ENCODE results near the gene CCDC117.
A peak's percentile ranks its signal among the peaks of the same experiment; 100 is the strongest.
"Not testable (repeated sequence)": the region's sequence is repeated elsewhere in the genome, so short reads cannot be mapped to it uniquely, and the experiment has no call there.

CCDC117 gene

GRCh38 chr22:28772633-28773460, at the start of gene CCDC117:
Gene CCDC117 (plus strand): TSS chr22:28772695. CDS start chr22:28772850, 155 bp downstream.
- peak; percentile 47 for DNase-seq

- no peak for DNase-seq
These were observed 44.5 kb upstream of the CCDC117 start for GRCh38 chr22:28728002-28728401.

- DNase-seq: no peak
These were observed 43.7 kb upstream of the CCDC117 start for GRCh38 chr22:28728621-28729313.

- no peak for DNase-seq
These were observed 42.3 kb upstream of the CCDC117 start for GRCh38 chr22:28730179-28730578.

GRCh38 chr22:28734393-28734792, 38.1 kb upstream of the CCDC117 start:
- DNase-seq: no peak

GRCh38 chr22:28736301-28737155, 36.0 kb upstream of the CCDC117 start:
- DNase-seq: no peak

GRCh38 chr22:28737701-28738100, 34.8 kb upstream of the CCDC117 start:
- DNase-seq: no peak

GRCh38 chr22:28738876-28739275, 33.6 kb upstream of the CCDC117 start:
- DNase-seq: not testable (repeated sequence)

GRCh38 chr22:28741200-28741784, 31.2 kb upstream of the CCDC117 start:
- DNase-seq: no peak

GRCh38 chr22:28741785-28742561, 30.5 kb upstream of the CCDC117 start, which contains the start of the genes CHEK2 and HSCB:
Gene CHEK2 (minus strand): TSS chr22:28741820. CDS start chr22:28734721, 7,099 bp downstream.
Gene HSCB (plus strand): TSS chr22:28742039. CDS start chr22:28742096, 57 bp downstream.
- DNase-seq: peak; percentile 77

GRCh38 chr22:28742562-28742962, 29.9 kb upstream of the CCDC117 start:
- DNase-seq: no peak

- DNase-seq: no peak
These were observed 28.6 kb upstream of the CCDC117 start for GRCh38 chr22:28743852-28744251.

- peak; percentile 81 for DNase-seq
These were observed 22.0 kb upstream of the CCDC117 start for GRCh38 chr22:28750471-28750881.

- not testable (repeated sequence) for DNase-seq
These were observed 18.0 kb upstream of the CCDC117 start for GRCh38 chr22:28754512-28754911.

GRCh38 chr22:28759861-28760560, 12.5 kb upstream of the CCDC117 start:
- peak; percentile 28 for DNase-seq

GRCh38 chr22:28761449-28761755, 11.1 kb upstream of the CCDC117 start:
- DNase-seq: no peak

- not testable (repeated sequence) for DNase-seq
These were observed 10.5 kb upstream of the CCDC117 start for GRCh38 chr22:28762000-28762399.

GRCh38 chr22:28766628-28767027, 5.9 kb upstream of the CCDC117 start:
- DNase-seq: no peak

GRCh38 chr22:28768701-28769393, 3.6 kb upstream of the CCDC117 start:
- no peak for DNase-seq

- no peak for DNase-seq
These were observed 3.0 kb upstream of the CCDC117 start for GRCh38 chr22:28769394-28770085.
